PC-9 (cell line): ENCODE data around the gene PC.

ENCODE experiments used
- CTCF ChIP-seq: fragments of 200-600 bp; sonication (generic); conservative IDR thresholded peaks from 2 replicates; pipeline ENCODE4 v1.6.1; 2017; ENCODE audit warnings: mixed run types, antibody characterized with exemption, mild to moderate bottlenecking, moderate library complexity
- EZH2 ChIP-seq: fragments of 200-600 bp; sonication (generic); IDR thresholded peaks from 2 replicates; pipeline ENCODE4 v1.8.0; 2017; ENCODE audit warnings: antibody characterized with exemption, low read depth

GRCh38 chr11:66868726-66869566 lies 89.2 kb downstream of the PC start:
- TF ChIP-seq CTCF (peak; percentile 72), EZH2 (no peak)
